Activated CD8-positive, alpha-beta memory T cell treated with anti-CD3 and anti-CD28 coated beads for 1 hour (primary cell): ENCODE data around the gene NISCH.

Source experiments
- DNase-seq, 2 donors: peaks; one replicate each; pipeline ENCODE4 v3.0.0-alpha.2; 2020; ENCODE audit warnings: low read depth in 1 of 2; ENCODE audit errors: extremely low read depth in 1 of 2

Gene NISCH

GRCh38 chr3:52488746-52489145, 33.3 kb downstream of the NISCH start:
- DNase-seq = no peak

DNA sequence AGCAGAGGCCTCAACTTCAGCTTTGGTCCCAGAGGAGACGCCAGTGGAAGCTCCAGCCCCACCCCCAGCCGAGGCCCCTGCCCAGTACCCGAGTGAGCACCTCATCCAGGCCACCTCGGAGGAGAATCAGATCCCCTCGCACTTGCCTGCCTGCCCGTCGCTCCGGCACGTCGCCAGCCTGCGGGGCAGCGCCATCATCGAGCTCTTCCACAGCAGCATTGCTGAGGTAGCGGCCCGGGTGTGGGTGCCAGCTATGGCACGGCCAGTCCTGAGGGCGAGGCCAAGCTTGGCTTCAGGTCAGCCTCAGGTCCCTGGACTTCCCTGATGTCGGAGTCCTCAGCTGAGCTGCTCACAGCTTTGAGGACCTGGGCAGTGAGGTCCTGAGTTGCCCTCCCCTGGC, 34.0 kb downstream of the NISCH start:
- no peak for DNase-seq

- no peak for DNase-seq
These were observed 34.9 kb downstream of the NISCH start for GRCh38 chr3:52490035-52490938.

- DNase-seq = no peak
These were observed 35.6 kb downstream of the NISCH start for GRCh38 chr3:52490939-52491526.

DNA sequence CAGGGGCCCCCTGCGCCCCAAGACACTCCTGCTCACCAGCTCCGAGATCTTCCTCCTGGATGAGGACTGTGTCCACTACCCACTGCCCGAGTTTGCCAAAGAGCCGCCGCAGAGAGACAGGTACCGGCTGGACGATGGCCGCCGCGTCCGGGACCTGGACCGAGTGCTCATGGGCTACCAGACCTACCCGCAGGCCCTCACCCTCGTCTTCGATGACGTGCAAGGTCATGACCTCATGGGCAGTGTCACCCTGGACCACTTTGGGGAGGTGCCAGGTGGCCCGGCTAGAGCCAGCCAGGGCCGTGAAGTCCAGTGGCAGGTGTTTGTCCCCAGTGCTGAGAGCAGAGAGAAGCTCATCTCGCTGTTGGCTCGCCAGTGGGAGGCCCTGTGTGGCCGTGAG, 36.7 kb downstream of the NISCH start:
- DNase-seq = no peak

GRCh38 chr3:52493232-52494017, 38.0 kb downstream of the NISCH start:
- no peak for DNase-seq

DNA sequence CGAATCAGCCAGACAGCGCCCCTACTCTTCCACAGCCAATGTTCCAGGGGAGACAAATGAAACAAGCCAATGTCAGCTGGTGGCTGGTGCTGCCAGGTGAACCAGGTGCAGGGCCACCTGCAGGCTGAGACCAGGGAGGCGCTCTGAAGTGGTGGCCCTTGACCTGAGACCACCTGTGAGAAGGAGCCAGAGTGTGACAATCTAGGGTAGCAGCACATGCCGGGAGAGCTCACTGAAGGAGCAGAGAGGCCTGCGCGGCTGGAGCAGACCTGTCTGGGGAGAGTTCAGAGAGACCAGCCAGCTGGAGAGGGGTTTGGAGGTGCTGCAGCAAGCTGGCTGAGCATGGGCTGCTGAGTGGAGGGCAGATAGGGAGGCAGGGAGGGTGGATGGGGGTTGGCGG, 39.0 kb downstream of the NISCH start:
- no peak for DNase-seq

DNA sequence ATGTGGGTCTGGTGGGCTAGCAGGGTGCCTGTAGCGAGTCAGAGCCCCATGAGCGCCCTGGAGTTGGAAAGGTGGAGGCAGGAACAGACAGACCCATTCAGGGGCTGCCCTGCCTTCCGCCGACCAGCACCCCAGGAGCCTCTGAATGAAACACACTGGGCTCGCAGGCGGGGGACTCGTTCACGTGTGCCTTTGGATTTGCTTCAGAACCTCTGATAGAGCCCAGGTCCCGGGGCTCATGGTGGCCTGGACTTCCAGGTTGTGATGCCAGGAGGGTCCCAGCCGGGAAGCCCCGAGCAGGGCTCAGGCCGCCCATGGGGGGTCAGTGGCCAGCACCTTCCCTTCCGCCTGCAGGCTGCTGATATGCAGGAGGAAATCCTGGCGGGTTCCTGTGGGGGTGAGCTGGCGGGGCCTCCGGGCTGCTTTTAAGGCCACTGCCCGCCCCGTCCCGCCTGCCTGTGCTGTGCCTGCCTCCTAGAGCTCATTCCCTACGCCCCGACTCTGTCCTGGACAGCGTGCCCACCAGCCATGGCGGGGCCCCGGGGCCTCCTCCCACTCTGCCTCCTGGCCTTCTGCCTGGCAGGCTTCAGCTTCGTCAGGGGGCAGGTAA, 39.6 kb downstream of the NISCH start, which contains the start of gene STAB1:
TSS of gene STAB1 (plus strand) at position 453 of the 610 bp plus-strand sequence. CDS start at position 529, 76 bp downstream.
- DNase-seq = no peak

- DNase-seq = no peak
These were observed 40.6 kb downstream of the NISCH start for GRCh38 chr3:52495777-52496602.

- no peak for DNase-seq
These were observed 43.0 kb downstream of the NISCH start for GRCh38 chr3:52498137-52499054.

GRCh38 chr3:52501046-52501445, 45.6 kb downstream of the NISCH start:
- DNase-seq = no peak

DNA sequence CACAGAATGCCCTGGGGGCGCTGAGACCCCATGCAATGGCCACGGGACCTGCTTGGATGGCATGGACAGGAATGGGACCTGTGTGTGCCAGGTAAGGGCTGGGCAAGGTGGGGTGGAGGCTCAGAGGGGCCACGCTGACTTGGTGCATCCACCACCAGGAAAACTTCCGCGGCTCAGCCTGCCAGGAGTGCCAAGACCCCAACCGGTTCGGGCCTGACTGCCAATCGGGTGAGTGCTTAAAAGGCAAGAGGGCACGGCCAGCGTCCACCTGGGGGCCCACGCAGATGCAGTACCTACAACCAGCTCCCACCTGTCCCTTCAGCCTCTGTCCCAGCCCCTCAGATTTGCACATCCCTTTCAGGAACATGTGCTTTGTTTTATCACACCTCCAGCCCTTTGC, 46.6 kb downstream of the NISCH start:
- DNase-seq = no peak

DNA sequence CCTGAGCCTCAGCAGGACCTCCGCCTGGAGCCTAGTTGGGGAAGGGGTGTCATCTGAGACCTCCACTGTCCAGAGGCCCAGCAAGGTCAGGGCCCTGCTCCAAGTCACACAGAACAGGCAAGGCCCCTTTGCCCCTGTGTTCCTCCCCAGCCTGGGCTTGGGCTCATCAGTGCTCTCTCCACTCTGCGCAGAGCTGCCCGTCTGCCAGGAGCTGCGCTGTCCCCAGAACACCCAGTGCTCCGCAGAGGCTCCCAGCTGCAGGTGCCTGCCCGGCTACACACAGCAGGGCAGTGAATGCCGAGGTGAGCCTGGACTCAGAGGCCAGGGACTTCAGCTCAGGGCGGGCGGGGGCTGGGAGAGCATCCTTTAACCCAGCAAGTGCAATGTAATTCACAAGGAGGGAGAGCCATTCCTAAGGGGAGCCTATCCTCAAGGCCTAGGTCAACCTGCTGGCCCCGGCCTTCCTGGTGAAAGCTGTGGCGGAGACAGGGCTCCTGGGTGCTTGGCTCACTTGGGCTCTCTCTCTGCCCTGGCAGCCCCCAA, 47.5 kb downstream of the NISCH start:
- no peak for DNase-seq

GRCh38 chr3:52503788-52504424, 48.5 kb downstream of the NISCH start:
- no peak for DNase-seq

DNA sequence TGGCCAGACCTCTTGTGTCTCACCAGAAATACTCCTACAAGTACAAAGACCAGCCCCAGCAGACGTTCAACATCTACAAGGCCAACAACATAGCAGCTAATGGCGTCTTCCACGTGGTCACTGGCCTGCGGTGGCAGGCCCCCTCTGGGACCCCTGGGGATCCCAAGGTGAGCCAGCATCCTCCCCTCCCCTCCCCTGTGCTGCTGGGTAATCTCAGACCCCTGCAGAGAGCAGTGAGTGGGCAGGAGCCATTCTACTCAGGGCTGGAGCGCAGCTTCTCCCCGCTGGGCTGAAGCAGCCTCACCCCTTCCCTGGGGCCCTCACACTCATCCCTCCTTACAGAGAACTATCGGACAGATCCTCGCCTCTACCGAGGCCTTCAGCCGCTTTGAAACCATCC, 49.6 kb downstream of the NISCH start:
- DNase-seq = no peak

DNA sequence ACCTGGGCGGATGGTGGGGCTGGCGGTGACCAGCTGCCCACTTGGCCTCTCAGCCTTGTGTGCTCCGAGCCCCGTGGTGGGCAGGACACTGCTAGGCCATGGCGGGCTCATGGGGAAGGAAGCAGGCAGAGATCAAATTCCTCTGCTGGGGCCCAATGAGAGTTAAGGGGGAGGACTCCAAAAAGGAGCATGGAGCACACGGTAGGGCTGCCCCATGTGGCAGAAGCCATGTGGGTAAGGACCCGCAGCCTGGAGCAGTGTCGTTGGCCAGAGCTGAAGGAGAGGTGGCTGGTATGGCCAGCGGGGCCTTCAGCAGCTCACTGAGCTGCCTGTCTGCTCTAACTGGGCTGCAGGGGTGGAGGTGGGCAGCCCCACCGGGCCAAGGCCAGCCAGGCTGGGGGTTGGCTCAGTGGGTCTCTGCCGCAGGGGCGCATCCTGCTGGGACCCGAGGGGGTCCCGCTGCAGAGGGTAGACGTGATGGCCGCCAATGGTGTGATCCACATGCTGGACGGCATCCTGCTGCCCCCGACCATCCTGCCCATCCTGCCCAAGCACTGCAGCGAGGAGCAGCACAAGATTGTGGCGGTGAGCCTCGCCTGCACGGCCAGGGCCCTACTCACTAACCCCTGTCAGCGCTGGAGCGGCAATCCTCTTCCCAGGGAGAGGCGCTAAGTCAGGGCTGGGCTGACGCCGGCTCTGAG, 51.0 kb downstream of the NISCH start:
- no peak for DNase-seq

- DNase-seq = no peak
These were observed 52.0 kb downstream of the NISCH start for GRCh38 chr3:52507359-52507758.
